HG02610 (cell line): ENCODE results near the gene RFLNA.

Source experiments
- ATAC-seq: cut with Tn5 transposase; IDR thresholded peaks from one replicate; pipeline ENCODE4 v1.9.1; 2021; ENCODE audit warnings: mild to moderate bottlenecking, moderate library complexity; ENCODE audit not compliant: unreplicated experiment

RFLNA gene

DNA sequence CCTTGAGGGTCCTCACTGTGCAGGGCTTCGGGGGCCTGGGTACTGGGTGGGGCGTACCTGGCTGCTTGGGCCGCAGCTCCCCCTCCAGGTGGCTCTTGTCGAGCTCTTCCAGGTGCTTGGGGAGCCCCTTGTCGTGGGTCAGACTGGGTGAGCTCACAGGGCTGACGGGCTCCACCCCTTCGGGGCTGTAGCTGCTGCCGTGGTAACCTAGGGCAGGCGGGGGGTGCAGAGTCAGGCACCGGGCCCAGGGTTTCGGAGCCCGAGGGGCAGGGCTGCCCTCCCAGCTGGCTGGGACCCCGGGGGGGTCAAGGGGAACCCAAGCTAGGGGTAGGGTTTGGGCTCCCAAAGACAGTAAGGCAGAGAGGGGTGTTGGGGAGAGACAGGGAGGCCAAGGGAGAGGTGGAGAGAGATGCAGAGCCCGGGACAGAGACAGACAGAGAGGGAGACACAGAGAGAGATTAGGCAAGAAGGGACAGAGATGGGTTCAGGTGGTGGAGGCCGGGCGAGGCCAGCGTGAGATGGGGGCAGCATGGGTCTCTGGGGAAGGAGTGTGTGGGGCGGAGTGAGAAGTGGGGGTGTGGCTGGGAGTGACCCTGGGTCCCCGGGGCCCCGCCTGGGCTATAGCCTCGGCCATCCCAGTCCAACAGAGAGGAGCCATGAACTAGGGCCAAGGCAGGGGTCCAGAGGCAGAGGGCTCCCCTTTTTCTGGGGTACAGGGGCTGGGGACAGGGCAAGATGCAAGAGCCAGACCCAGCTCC, 40.7 kb downstream of the RFLNA start:
- no peak for ATAC-seq

DNA sequence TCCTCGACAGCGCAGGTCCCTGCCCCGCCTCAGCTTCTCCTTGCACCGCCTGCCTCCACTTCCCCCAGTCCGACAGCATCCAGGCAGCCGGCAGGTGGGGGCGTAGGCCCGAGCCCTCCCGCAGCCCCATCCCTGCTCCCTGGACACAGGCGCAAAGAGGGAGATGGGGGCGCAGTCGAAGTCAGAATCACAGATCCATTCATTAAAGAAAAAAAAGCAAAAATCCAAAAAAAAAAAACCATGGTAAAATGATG, 41.2 kb downstream of the RFLNA start:
- ATAC-seq, result no peak

- ATAC-seq, result no peak
These were observed 42.0 kb downstream of the RFLNA start for GRCh38 chr12:124336742-124337520.

DNA sequence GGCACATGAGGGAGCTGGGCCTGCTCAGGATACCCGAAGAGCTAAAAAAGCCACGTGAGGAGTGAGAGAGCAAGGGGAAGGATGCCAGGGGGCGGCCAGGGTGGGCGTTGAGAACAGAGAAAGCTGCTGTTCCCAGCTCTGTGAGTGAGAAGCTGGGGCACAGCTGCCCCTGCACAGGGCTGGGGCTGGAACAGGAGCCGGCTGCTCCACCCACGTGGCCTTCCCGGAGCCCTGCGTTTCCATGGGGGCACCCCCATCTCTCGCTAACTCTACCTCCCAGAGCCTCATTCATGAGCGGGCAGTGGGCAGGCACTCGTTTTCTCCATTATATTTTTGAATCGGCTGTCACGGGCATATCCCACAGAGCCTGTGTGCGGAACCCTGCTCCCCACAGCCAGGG, 42.7 kb downstream of the RFLNA start:
- no peak for ATAC-seq

GRCh38 chr12:124338448-124338847, 43.6 kb downstream of the RFLNA start:
- no peak for ATAC-seq

DNA sequence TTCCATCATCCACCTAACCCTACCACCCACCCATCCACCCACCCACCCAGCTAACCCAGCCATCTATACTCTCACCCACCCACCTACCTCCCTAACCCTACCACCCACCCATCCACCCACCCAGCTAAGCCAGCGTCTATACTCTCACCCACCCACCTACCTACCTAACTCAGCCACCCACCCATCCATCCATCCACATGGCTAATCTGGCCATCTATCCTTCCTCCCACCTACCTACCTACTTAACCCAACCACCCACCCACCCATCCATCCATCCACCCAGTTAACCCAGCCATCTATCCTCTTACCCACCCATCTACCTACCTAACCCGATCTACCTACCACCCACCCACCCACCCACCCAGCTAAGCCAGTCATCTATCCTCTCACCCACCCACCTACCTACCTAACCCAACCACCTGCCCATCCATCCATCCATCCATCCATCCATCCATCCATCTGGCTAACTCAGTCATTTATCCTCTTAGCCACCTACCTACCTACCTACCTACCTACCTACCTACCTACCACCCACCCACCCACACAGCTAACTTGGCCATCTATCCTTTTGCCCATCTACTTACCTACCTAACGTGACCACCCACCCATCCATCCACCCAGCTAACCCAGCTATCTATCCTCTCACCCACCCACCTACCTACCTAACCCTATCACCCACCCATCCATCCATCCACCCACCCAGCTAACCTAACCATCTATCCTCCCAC, 44.1 kb downstream of the RFLNA start:
- no peak for ATAC-seq

- no peak for ATAC-seq
These were observed 45.4 kb downstream of the RFLNA start for GRCh38 chr12:124340080-124340900.

DNA sequence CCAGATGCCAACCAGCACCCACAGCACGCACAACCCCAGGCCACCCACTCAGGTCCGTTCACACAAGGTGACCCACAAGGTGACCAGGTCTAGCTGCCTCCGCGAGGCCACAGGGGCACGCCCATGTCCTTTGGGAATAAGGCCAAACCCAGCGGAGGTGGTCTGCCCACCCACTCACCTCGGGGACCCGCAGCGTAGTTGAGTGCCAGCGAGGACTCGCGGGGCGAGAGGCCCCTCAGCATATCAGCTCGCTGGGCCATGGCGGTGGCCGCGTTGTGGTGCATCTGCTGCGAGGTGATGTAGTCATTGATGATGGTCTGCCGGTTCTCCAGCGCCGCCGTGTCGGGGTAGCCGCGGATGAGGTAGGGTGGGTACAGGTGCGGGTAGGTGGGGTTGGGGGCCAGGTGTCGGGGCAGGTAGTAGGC, 46.8 kb downstream of the RFLNA start:
- no peak for ATAC-seq

DNA sequence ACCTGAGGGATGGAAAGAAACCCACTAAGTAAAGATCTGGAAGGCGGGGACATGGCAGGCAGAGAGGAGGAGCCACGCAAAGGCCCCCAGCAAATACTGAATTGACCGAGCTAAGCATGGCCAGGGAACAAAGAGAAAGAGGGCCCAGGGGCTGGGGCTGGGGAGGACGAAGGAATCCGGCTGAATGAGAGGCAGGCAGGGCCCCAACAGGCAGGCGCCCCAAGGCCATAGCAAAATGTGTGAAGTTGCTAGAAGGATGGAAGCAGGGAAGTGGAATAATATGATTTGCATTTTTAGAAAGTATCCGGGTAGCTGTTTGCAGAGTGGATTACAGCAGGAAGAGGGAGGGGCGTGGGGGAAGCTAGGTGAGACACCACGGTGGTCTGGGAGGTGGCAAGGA, 49.1 kb downstream of the RFLNA start:
- ATAC-seq, result no peak

- ATAC-seq, result no peak
These were observed 49.6 kb downstream of the RFLNA start for GRCh38 chr12:124344526-124344925.

GRCh38 chr12:124345795-124346194, 50.9 kb downstream of the RFLNA start:
- ATAC-seq, result no peak

GRCh38 chr12:124346425-124347168, 51.7 kb downstream of the RFLNA start:
- no peak for ATAC-seq

DNA sequence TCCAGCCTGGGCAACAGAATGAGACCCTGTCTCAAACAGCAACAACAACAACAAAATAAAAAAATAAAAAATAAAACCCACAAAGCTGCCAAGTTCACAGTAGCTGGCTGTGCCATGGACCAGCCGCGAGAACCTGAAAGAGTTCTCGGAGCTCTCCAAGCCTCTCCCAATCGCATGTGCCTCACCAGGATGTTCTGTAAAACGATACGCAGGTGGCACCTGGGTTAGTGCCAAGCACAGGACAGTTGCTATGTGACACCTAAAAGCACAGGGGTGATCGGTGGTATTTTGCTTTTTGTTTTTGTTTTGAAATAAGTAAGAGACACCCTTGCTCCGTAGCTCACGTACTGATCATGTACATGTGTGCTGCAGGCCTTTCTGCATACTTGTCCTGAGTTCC, 52.4 kb downstream of the RFLNA start:
- ATAC-seq, result no peak

DNA sequence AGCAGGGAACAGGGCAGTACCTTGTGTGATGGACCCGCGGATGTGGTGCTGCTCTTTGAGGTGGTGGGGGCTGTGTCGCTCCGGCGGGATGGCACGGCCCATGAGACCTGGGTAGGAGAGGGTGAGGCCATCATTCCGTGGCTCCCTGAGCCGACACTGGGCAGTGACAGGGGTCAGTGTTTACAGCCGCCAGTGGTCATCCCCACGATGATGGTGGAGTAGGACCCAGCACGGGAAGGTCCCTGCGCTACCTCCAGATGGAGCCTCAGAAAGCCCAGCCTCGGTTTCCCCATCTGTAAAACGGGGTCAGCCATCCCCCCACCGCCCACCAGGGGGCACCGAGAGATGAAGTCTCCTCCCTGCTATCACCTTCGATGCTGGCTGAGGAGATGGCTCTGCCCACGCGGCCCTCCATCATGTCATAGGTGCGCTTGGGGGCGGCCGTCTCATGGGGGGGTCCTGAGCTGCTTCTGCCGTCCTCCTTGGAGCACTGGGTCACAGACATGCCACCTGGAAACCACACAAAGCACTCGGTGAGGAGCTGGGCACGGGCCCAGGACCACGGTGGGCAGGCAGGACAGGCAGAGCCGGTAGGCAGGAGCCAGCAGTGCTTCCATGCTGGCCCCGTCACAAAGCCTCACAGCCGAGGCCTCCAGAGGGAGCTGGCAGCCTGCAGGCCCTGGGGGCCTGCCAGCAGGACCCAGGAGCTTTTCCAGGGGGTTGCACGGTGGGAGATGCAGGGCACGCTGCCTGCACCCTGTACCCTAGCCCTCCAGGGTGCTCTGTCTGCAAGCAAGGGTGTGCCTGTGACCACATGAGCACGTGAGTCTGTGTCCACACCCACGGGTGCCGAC, 53.1 kb downstream of the RFLNA start:
- ATAC-seq, result no peak

- ATAC-seq, result no peak
These were observed 53.9 kb downstream of the RFLNA start for GRCh38 chr12:124348659-124349380.

- ATAC-seq, result no peak
These were observed 55.6 kb downstream of the RFLNA start for GRCh38 chr12:124350491-124350890.

GRCh38 chr12:124351422-124351821, 56.5 kb downstream of the RFLNA start:
- ATAC-seq, result no peak

DNA sequence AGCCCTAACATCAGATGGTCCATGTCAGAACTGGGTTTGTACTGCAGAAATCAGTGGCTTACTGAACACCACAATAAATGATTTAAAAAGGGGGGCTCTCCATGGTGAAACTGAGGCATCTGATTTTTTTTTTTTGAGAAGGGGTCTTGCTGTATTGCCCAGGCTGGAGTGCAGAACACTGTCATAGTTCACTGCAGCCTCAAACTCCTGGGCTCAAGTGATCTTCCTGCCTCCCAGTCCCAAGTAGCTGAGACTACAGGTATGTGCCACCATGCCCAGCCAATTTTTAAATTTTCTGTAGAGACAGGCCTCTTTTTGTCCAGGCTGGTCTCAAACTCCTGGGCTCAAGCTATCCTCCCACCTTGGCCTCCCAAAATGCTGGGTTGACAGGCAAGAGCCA, 57.4 kb downstream of the RFLNA start:
- no peak for ATAC-seq

DNA sequence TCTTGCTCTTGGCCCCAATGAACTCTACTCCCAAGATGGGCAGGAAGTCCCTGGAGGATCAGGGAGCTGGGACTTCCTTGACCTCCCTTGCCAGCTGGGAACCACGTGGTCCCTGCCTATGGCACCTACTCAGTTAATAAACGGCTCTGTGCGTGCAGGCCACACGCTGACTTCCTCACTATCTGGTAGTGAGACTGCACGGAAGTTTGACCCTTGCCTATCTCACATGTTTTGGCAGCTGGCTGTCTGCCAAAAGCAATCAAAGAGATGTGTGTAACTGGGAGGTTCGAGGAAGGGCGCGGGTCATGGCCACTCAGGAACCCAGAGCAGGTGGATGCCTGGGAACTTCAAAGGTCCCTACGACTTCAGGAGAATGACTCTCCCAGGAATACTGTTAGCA, 57.9 kb downstream of the RFLNA start:
- no peak for ATAC-seq
